ENCODE measurements around the gene SOCS1.

The SOCS1 gene

DNA sequence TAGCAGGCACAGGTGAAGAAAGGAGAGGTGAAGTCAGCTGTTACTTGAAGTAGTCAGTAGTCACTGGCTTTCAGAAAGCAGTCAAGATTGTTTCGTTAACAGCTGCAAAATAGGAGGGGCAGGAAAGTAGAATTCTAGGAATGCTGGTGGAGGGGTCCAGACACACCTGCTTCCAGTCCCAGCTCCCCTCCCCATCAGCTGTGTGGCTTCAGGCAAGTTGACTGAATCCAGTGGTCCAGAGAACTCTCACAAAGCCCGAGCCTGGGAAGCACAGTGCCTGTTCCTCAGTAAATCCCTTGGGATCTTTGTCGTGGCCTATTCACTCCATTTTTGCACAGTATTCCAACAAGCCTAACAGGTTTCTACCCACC is 4.6 kb upstream of the SOCS1 start:
- DNase-seq (ENCODE audit: low read depth in 3 of 3) = no peak

DNA sequence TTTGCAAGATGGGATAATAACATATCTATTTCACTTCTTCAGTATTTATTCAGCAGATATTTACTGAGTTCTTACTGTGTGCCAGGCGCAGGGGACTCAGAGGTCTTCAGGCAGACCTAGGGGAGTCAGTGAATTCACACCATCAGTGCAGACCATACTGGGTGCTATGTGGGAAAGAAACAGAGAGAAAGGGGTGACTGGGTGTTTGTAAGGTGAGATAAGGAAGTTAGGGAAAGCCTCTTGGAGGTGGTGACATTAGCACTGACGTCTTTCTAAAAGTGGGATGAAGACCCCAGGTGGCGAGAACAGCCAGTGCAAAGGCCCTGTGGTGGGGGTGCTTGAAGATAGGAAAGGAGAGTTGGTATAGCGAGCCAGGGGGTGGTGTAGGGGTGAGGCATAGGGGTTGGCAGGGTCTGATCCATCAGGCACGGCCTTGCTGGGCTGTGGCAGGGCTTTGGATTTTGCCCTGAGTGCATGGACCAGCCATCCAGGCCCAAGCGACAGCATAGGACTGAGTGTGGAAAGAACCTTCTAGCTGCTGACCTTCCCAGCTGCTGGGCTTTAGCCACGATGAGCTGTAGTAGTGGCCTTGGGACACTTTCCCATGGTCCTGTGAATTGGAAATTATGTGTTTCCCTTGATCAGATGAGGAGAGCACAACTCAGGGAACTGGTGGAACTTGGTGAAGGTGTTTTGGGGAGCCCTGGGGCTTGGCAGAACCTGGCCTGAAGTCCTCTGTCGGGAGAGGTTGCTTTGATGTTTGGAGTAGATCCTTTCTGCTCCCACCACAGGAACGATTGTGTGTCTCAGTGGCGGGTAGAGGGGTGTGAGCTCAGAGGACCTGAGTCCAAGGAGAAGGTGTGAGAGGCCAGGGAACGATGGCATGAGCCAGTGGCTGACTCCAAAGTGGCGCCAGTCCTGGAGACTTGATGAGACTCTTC is 3.9 kb upstream of the SOCS1 start:
- DNase-seq (ENCODE audit: low read depth in 3 of 3) = no peak

DNA sequence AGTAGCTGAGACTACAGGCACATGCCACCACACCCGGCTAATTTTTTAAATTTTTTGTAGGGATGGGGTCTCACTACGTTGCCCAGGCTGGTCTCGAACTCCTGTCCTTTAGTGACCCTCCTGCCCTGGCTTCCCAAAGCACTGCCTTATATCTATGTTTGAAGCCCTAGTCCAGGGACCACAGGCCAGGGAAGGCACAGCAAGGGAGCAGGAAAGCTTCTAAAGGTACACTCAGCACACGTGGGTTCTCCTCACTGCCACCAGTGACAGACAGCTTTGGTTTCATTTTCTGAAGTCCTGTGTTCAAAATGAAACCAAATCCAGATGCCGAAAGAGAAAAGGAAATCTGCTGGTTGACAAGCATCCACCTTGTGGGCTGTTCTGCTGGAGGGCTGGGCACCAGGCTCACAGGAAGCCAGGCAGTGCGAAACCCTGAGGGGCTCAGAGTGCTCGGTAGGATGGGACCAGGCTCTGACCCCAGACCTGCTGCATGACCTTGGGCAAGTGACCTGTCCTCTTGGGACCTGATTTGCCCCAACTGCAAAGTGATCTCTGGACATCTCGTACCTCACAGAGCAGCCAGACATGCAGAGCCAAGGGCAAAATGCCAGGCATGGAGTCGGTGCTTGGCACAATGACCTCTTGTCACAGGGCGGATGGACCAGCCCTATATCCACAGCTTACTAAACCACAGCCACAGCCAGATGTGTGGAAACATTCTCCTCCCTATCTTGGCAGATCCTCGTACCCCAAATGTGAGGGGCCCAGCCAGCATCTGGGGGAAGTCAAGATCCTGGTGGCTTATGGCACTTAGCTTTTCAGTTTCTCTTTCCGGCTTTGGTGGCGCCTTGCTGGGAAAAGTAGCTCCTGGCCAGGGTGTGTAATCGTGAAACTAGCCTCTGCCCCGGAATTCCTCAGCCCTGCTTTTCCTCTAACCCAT is 2.8 kb upstream of the SOCS1 start:
- no peak for DNase-seq (ENCODE audit: low read depth in 3 of 3)

DNA sequence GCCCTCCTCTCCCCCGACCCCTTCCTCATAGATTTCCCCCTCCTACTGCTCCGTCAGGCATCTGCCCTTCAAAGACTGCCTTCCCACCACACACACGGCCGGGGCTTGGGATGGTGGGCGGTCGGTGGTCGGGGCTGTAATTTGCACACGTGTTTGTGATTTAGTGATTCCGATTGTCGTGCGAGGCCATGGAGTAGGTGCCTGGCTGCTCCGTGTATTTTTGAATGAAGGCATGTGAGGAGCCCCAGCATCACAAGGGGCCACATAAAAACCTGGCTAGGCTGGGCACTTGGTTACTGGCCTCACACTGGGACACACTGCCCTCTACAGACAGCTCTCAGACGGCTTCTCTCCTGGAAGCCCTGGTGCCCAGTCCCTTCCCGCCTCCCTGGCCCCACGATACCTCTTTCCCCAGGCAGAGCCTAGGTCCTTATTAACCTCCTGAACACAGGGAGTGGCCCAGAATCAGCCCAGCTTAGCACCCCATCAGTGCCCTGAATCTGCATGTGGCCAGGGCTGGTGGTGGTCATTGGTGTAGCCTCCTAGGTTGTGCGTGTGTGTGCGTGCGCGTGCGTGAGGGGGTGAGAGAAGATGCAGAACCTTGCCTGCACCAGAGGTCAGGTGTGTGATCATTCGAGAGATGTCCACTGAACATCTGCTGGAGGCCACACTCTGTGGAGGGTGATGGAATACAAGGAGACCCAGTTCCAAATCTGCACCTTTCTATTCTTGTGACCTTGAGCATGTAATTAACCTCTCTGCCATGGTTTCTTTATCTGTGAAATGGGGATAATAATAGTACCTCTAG is 1.3 kb upstream of the SOCS1 start:
- peak in 1 of 3 experiments; percentile 39 for DNase-seq (ENCODE audit: low read depth in 3 of 3)

DNA sequence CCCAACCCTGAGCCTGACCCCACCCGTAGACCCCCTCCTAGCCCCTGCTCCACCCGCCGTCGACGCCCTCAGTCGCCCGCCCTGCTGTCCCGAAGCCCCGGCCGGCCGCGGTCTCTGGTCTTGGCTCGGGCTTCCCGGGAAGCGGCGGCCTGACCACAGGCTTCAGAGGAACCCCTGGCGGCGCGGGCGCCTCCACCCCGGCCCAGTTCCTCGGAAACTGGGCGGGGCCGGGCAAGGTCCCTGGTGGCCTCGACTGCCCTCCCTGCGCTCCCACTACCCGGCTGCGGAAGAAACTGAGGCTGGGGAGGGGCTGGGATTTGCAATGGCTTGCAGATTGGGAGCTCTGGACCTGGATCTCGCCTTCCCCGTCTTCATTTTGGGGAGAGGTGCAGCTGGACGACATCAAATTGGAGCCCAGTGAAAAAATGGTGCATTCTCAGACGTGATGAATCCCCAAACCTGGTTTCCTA is 692 bp upstream of the SOCS1 start:
- no peak for DNase-seq (ENCODE audit: low read depth in 3 of 3)

DNA sequence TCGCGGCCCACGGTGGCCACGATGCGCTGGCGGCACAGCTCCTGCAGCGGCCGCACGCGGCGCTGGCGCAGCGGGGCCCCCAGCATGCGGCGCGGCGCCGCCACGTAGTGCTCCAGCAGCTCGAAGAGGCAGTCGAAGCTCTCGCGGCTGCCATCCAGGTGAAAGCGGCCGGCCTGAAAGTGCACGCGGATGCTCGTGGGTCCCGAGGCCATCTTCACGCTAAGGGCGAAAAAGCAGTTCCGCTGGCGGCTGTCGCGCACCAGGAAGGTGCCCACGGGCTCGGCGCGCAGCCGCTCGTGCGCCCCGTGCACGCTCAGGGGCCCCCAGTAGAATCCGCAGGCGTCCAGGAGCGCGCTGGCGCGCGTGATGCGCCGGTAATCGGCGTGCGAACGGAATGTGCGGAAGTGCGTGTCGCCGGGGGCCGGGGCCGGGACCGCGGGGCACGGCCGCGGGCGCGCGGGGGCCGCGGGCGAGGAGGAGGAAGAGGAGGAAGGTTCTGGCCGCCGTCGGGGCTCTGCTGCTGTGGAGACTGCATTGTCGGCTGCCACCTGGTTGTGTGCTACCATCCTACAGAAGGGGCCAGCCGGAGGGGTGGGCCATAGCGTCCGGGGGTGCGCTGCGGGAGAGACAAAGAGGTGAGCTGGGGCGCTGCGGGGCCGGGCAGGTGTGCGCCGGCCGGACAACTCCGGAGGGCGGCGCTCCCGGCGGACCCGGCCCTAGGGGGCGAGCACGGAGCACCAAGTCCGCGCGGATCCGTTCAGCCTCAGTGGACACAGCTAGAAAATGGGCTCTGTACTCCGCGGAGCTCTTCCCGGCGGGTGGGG is 879 bp downstream of the SOCS1 start:
- peak; percentile 36 to 48 (median 37) for DNase-seq (ENCODE audit: low read depth in 3 of 3)

DNA sequence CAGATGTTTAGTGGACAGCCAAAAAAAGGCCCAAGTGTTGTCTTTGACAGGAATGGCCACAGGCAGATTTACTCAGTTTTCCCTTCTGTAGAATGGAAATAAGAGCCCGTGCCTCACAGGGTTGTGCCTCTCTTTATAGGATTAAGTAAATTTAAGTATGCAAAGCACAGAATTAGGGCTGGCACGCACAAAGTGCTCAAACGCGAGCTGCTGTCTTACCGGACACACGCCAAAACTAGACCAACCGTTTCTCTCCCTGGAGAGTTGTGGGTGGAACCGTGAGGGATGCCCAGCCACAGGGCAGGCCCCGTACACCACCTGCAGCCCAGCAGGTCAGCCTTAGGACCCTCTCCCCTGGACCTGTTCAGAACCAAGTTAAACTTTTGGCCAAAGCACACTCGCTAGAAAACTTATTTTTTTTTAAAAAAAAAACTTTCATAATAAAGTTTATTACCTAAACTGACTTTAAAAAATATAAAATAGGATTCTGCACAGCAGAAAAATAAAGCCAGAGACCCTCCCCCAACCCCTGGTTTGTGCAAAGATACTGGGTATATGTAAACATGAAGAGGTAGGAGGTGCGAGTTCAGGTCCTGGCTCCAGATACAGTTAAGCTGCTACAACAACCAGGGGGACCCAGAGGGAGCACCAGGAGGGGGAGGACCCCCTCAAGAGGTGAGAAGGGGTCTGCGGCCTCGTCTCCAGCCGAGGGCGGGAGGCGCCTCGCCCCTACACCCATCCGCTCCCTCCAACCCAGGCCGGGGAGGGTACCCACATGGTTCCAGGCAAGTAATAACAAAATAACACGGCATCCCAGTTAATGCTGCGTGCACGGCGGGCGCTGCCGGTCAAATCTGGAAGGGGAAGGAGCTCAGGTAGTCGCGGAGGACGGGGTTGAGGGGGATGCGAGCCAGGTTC is 1.8 kb downstream of the SOCS1 start:
- DNase-seq (ENCODE audit: low read depth in 3 of 3) = no peak

DNA sequence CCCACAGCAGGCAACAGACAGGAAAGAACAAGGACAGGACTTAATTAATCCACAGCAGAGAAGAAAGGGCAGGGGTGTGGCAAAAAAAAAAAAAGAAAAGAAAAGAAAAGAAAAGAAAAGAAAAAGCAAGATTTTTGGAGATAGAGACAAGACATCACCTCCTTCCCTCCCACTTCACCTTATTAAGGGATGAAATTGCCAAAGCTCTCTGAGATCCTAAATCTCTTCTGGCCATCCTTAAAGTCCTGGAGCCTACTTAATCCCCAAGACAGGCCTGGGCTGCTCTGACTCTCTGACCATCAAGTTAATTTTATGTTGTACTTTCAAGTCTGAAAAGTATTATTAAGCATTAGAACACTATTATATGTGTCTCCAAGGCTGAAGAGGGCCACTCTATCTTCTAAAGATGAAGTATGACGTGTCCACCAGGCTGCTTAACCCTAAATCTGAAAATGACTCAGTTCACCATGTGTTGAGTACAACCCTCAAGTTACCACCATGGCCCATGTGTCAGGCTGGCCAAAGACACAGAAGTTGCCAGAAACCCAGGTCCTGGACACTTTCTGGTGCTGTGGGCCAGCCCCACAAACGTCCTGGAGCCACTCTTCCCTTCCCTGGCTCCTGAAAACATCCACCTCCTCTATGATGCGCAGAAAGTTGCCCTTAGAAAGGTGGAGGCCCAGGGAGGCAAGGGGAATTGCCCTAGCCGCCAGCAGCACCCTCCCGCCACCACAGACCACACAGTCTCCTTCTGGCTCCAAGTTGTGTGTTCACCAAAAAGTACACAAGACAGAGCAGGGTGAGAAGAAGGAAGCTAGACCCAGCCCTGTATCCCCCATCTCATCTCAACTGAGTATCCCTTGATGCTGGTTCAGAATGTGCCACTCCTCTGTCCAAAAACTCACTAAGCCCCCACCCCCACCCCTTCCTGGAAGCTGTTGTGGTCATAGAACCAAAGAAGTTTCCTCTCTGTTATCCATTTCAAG is 2.7 kb downstream of the SOCS1 start:
- no peak for DNase-seq (ENCODE audit: low read depth in 3 of 3)

DNA sequence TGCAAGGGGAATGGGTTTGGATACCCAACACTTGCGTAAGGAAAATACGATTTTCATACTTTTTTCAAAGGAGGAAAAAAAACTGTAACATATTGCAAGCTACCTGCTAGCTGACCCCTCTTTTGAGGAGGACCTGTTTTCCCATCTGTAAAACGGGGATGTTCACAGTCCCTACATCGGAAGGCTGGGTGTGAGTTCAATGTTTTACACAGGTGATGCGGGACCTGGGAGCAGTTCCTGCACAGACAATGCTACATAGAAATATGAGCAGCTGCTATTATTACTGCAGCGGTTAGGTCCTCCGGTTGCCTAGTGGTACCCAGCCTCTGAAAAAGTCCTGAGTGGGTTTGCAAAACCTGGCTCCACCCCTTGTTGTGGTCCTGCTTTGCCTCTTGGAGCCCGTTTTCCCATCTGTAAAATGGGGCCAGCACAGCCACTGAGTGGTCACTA is 3.5 kb downstream of the SOCS1 start:
- no peak for DNase-seq (ENCODE audit: low read depth in 3 of 3)

DNA sequence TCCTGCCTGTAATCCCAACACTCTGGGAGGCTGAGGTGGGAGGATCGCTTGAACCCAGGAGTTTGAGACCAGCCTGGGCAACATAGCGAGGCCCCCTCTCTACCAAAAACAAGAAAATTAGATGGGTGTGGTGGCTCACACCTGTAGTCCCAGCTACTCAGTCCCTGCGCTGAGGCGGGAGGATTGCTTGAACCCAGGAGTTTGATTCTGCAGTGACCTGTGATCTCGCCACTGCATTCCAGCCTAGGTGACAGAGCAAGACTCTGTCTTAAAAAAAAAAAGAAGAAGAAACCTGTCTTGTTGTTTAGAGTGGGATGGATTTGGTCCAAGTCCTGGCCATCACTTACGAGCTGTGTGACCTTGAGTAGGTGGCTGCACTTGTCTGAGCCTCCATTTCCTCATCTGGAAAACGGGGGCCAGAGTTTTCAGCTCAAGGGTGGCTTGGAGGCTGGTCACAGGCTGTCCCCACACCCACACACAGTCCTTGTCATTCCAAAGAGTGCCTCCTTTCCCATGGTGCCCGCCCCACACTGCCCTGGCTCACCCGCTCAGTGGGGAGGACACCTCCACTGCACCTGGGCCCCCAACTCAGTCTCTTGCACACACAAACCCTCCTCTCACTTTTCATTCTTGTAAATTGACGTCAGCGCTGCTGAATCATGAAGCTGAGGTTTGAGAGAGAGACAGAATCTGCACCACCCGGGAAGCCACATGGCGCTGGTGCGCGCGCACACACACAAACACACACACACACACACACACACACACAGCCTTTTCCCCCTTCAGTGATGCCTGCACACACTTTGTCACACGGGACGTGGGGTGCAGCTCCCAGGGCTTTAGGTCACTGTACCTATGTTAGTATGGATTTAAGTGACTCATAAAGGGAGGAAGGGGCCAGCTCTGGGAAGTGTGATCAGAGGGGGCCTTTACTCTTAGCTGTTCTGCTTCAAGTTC is 4.2 kb downstream of the SOCS1 start:
- peak; percentile 60 to 81 (median 67) for DNase-seq (ENCODE audit: low read depth in 3 of 3)

DNA sequence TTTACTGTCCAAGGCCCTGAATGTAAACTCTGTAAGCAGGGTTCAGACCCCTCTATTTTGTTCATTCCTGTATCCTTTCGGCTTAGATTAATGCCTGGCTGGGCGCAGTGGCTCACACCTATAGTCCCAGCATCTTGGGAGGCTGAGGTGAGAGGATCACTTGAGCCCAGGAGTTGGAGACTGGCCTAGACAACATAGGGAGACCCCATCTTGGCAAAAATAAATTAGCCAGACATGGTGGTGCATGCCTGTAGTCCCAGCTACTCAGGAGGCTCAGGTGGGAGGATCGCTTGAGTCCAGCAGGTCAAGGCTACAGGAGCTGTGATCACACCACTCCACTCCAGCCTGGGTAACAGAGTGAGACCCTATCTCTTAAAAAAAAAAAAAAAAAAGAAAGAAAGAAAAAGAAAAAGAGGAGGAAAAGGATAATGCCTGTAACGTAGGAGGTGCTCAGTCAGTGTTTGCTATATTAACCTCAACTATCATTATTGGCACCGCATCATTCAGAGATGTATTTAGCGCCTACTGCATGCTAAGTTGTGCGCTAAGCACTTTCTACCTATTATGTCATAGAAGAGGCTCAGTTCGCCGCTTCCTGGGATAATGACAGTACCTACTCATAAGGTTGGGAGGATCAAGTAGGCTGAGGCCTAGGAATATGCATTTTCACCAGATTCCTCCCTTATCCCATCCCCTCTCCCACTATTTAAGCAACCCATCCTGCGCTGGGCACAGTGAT is 5.0 kb downstream of the SOCS1 start:
- DNase-seq (ENCODE audit: low read depth in 3 of 3) = no peak

DNA sequence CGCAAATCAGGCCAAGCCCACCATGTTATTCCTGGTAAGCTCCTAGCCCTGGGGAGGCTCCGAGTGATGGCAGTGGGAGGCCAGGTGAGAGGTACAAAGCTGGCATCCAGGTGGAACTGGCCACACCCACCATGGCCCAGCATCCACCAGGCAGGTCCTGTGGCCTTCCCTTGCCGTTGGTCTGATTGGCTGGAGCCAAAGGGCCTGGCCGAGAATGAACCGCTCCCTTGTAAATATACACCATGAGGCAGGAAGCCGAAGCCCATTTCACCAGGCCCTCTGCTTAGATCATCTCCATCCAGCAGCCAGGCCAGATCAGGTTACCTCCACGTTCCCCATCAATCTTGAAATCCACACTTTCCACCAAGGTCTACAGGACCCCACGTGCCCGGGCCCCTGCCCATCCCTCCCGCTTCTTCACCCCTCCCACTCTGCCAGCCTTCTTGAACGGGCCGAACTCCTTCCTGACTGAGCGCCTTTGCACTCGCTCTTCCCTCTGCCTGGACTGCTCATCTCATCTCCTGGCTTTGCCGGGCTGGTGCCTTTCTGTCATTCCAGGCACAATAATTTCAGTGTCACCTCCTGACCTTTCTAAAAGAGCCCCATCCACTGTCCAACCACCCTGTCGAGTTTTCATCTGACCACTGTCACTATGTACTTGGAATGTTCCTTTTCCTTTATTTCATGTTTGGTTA is 5.8 kb downstream of the SOCS1 start:
- DNase-seq (ENCODE audit: low read depth in 3 of 3) = no peak

DNA sequence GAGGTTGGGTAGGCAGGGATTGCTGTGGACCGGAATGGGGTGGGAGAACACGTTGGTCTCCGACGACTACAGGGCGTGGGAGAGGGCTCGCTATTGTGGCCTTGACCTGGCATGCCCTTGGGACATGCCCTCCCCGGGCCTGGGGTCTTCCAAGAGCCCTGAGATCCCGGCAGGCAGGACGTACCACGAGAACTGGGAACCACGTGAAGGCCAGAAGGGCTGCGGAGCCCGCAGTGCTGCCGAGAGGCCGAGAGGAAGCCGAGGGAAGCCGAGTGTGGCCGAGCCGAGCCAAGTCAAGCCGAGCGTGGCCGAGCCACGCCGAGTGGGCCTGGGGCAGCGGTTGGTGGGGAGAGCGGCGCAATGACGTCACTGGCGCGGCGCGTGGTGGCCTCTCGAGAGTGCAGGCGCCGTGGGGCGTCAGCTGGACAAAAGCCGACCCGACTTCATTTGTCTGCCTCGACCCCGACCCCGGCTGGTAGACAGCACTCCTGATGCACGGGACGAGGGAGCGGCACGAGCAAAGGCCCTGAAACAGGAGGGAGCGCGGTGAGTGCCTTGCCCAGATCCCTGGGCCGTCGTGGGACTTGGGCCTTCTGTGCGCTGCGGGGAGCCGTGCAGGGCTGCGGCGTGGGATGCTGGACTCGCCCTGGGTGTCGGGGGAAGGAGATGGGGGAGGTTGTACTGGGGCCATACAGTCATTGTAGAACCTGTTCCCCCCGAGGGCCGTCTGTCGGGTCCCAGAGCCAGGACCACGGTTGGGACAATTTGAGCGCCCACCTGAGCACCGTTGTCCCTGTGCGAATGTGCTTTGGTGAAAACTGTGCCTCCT is 6.6 kb downstream of the SOCS1 start:
- DNase-seq (ENCODE audit: low read depth in 3 of 3) = no peak

DNA sequence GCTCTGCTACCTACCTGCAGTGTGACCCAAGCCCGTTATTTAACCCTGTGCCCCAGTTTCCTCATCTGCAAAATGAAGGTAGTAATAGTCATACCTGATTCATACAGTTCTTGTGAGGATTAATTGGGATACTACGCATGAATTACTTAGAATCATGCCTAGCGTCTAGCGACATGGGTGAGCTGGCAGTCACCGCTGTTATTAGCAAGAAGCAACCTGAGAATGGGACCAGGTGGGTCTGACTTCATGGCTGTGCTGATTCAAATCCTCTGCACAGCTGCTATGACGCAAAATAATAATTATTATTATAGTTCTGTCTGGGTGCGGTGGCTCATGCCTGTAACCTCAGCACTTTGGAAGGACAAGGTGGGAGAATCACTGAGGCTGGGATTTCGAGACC is 7.9 kb downstream of the SOCS1 start:
- DNase-seq (ENCODE audit: low read depth in 3 of 3) = no peak

DNA sequence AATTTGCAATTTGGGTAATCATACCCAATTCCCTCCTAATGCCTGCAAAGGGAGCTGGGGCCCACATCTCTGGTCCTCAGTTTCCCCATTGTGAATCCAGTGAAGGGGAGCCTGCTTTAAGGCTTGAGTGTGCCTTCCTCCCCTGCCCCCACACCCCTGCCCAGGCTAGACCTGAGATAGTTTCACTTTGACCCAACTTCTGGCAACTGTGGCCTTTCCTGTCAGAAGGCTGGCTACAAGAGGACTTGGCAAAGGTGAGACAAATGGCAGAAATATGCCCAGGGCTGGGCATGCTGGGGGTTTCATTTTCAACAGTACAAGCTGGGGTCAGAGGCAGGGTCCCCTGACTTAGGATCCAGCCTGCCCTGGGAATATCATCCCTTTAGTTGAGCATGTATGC is 10.0 kb downstream of the SOCS1 start:
- DNase-seq (ENCODE audit: low read depth in 3 of 3) = no peak

Data from stimulated activated CD4-positive, alpha-beta T cell treated with anti-CD3 and anti-CD28 coated beads, TNF-alpha, amount 100 ng/mL, for 4 hours (primary cell).